HG03060 (cell line): ENCODE measurements around the gene SIRT5.

Experiments used
- ATAC-seq: cut with Tn5 transposase; IDR thresholded peaks from one replicate; pipeline ENCODE4 v1.9.1; 2021; ENCODE audit warnings: low read depth, moderate number of reproducible peaks; ENCODE audit not compliant: unreplicated experiment

The SIRT5 gene

DNA sequence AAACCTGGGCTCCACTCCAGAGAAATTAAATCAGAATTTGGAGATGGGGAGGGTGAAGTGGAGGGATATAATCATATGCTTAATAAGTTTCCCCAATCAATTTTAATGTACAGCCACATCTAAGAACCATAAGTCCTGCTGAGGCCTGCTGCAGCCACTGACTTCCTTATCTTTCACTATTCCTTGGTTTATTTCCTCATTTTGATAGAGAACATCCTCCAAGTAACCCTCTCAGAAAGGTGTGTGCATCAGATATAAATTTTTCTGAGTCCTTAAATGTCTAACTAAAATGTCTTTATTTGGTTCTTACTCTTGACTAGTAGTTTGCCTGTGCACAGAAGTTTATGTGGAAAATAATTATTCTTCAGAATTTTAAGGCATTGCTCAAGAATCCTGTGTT is 23.7 kb upstream of the SIRT5 start:
- no peak for ATAC-seq

DNA sequence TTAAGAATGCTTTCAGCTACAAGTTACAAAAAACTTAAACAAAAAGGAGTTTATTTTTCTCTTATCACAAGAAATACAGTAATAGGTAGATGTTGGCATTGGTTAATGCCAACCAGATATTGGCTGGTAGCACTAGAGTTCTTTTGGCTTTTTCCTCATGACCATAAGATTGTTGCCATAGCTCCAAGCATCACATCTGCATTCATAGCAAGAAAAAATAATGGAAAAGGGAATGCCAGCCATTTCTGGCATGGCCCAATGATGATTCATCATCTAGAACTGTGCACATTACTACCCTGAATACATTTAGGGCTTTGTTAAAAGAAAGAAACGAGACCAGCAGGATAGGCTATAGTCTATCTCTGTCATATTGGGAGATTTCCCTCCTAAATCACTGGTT is 20.8 kb upstream of the SIRT5 start:
- ATAC-seq: no peak

DNA sequence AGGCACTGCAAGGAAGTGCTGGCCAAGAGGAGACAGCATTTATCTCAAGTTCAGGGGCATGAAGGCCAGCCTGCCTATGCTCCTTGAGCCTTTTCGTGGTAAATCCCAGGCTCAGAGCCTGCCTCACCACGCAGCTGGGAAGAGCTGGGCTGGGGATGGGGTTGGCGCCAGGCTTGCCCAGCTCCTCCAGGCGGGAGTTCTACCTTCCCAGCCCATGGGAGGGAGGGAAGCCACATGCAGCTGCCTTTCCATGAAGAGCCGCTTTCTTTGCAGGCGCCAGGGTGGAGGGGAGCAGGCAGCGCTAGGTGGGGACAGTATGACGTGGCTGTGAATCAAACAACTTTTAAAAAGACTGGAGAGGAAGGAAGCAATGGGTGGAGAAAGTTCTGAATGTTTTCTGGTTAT is 19.5 kb upstream of the SIRT5 start:
- no peak for ATAC-seq

DNA sequence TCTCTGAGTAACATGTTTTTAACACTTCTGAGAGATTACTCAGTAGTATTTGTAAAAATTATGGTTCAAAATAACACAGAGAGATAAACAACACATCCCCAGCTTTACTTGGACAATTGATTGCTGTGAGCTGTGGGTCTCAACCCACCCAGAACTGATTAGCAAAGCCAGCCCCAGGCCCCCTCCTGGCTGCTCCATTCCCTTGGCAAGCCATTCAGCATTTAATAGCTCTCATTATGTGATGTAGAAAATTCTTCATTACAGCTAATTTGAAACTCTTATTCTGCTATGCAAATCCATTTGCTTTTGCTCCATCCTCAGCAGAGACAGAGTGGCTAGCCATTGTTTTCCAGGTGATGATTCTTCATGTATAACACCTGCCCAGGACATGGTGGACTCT is 16.6 kb upstream of the SIRT5 start:
- ATAC-seq: no peak

DNA sequence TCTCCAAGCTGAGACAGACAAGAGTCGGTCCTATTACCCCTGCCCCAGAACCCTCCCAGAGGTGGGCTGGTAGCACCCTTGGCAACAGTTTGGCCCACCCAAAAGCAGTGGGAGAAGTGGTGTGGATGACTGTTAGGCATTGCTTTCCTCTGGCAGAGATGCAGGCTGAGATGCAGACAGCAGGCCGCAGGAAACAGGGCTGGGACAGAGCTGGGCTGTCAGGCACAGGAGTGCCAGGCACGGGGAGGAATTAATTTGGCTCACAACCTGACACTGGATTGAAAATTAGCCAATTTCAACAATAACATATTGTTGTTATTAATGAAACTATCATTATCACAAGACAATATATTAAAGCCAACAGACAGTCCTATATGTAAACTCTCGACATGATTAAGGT is 15.7 kb upstream of the SIRT5 start:
- ATAC-seq: no peak

DNA sequence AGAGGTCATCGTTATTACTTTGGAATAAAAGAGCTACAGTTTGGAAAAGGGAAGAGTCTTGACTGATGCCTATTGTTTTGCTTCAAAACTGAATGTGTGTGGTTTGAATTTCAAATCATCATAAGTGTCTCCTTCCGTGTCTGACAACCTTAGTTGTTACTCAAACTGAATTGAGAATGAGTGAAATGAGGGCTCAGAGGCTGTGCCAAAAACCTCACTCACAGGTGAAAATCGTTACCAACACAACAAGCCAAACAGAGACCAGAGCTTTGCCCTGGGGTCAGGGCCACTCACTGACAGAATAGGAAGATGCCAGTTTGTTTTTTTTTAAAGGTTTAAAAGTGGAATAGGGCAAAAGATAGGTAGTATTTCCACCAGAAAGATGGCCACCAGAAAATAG is 15.2 kb upstream of the SIRT5 start:
- ATAC-seq: no peak

DNA sequence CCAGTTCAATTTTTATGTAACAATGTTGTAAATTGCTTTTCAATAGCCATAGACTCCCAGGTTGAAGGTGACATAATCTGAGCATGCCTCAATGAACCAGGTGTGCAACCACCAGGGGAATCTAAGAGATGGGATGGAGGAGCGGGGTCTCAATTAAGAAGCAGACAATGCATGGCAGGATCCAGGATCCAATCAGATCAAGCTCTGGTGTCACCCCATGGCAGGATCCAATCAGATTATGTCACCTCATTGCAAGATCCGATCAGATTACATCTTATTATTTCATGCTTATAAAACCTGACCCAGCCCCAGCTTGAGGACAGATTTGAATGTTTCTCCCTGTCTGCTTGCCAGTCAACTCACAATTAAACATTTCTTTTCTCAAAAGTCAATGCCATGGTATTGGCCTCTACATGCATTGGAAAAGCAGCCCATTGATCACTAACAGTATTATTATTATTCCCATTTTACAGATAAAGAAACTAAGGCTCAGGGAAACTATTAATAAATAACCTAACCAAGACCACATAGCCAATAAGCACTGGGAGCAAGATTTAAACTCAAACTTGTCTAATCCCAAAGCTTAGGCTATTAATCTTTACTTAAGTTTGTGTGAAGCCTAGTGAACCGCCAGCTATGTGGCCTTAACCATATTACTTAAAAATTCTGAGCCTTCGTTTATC is 14.3 kb upstream of the SIRT5 start:
- no peak for ATAC-seq

DNA sequence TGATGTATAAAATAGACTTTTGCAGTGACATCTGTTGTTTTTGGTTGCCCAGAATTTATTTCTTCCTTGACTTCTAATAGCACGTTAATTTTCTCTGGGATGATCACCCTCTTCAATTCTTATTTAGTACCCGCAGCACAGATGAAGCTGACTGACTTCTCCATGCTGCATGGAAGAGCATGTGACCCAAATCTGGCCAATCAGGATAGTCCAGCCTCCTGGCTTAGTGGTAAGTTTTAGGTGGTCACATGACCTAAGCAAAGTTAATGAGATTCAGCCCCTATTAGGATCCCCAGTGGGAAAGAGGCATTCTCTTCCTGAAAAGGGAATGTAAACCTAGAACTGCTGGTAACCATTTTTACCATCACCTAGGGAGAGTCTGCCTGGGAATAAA is 13.8 kb upstream of the SIRT5 start:
- ATAC-seq: no peak

DNA sequence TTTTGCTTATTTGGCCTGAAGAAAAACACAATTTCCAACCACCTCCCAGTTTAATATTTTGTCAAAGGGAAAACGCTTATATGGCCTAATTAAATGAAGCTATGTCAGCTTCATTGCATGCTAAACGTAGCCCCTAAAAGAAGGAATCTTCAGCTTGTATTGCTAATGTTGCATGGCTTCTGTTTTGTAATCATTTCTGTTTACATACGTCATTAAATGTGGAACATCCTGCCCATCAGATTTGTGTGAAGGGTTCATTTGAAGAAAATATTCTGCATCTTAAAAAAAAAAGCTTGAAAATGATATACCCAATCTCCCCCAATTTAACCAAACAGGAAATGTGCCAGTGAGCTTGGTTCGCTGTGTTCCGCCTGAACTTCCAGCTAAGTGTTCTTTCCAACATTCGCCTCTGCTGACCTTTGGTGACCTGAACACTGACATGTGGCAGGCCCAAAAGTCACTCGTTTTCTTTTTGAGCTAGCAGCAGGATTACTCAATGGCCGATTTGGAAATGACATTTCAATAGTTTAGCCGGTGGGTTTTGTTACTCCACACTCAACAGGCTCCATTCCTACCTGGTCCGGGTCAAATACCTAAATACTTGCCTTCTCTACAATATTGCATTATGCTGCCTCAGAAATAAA is 12.7 kb upstream of the SIRT5 start:
- no peak for ATAC-seq

DNA sequence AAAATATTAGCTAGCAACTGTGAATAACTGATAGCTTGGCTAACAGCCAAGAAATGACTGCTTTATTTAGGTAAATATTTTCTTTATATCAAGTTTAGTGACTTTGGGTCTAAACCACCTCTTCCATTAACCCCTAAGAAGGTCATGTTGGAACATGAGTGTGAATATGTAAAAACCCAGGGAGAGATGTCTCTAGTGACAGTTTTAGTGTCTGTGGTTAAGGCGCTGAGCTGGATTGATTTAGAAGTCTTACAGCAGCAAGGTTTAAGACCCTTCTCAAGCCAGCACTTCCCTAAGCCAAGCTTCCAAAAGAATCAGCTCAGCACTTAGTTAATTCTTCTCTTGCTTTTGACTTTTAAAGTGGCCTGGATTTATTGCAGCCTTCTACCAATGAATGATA is 11.4 kb upstream of the SIRT5 start:
- no peak for ATAC-seq

DNA sequence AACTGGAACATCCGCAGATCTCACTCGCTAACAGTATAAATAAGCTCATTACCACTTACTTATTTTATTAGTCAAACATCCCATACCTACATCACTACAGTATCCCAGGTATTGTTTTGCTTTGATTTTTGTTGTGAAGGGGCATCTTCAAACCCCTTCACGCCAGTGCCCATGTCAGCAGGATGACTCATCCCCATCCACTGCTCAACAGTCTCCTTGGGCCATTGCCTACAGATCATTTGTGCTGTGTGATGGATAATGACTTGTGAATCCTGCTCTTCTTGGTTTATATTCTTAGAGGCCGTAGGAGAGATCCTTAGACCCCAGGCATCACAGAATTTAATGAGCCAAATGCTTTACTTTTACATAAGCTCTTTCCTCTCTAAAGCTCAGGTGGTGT is 8.5 kb upstream of the SIRT5 start:
- no peak for ATAC-seq

DNA sequence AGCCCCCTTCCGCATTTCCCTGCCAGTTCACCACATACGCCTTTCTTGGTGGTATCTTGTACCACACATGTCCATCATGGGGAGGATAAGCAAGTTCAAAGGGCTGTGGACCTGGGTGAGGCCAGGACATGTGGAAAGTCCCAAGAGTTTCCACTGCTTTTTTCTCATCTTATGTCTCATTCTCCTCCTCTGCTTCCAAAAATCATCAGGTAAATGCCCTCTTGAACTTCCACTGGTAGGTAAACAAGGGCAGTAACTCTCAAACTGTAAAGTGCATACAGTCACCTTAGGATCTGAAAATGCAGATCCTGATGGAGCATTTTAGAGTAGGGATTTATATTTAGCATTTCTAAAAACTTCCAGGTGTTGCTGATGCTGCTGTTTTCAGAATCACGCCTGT is 7.9 kb upstream of the SIRT5 start:
- ATAC-seq: no peak

DNA sequence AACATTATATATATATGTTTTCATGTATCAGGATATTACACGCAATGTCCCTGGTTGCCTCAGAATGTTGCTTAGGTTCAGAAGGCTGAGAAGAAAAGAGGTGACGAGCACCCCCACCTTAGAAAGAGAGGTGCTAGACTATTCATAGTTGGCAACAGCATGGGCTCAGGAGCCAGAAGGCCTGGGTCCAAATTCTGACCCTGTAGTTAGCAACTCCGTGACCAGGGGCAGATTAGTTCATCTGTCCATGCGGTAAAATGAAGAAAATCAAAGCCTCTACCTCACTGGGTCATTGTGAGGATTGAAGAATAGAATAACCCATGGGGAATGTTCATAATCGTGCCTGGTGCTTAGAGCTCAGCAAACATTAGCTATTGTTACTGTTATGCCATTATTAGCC is 5.4 kb upstream of the SIRT5 start:
- no peak for ATAC-seq

DNA sequence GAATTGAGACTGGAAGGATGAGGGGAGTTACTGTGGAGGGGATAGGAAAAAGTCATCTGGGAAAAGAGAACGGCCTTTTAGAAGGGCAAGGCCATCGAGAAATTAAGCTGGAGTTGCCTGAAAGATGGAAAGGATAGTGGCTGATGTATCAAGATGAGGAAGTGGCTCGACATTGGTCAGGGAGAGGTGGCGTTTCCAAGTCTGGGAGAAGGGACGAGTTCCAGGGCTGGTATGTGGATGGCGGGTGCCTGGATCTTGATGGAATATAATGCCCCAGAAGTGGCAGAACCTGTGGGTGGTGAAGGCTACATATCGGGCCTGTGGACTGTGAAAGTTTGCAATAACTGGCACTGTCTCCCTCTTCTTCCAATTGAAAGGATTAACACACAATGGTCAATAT is 2.2 kb upstream of the SIRT5 start:
- no peak for ATAC-seq

DNA sequence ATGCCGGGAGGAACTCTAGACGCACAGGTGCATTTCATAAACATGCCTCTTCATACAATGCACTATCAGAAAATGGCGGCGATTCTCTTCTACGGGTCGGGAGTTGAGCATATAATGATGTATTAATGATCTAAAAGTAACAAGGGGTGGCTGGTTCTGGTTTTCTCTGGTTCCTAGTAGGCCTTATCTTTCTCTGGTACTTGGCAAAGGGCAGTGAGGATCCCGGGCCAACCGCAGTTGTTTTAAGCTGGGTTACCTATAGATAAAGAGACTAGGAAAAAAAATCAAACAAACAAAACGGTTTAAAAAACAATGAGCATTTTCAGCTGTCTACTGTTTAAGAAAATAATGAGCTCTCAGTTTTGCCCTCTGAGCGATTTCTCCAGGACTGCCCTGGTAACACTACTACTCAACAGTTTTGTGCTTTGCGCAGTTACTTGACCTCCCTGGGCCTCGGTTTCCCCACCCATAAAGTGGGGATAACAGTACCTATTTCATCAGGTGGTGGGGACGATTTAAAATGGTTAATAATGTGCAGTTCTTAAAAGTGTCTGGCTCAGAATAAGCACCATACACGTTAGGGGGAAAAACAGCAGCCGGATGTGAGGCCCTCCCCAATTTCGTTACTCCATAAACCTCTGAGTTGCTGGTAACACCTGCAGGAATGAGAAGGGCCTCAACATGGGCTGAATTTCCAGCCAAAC is 1.3 kb upstream of the SIRT5 start:
- ATAC-seq: no peak

DNA sequence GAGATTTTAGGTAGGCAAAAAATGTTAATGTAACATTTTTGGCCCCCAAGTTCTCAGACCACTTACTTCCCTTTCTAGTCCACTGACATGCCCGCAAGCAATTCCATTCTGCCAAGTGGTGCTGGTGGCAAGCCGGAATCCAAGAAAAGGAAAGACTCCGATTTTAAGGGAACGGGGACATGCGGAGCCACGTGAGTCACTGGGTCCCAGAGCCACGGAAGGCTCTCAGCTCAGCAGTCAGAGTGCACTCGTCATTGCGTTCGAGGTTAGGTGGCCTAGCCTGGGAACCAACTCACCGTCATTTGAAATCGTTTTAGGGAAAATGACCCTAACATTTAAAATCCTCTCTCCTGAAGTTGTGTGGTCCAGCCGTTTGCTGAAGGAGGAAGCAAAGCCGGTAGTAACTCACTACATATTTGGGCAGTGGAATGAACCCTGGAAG is 711 bp upstream of the SIRT5 start:
- no peak for ATAC-seq

DNA sequence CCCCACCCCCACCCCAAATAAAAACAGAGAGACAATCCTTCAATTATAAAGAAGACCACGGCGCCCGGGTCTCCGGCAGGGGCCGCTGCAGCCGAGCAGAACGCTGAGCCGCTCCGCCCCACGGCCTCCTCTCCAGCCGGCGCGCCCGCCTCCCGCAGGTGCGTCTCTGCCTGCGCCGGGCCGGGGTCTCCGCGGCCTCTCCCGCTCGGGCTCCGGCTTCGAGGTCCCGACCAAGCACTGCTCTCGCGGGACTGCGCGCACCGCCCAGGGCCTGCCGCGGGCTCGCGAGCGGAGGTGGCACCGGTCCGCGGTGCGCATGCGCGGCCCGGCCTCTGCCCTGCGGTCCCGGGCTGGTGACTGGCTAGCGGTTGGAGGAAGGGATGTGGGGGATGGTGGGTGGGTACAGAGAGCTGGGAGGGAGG is 241 bp upstream of the SIRT5 start:
- ATAC-seq: peak; percentile 59

DNA sequence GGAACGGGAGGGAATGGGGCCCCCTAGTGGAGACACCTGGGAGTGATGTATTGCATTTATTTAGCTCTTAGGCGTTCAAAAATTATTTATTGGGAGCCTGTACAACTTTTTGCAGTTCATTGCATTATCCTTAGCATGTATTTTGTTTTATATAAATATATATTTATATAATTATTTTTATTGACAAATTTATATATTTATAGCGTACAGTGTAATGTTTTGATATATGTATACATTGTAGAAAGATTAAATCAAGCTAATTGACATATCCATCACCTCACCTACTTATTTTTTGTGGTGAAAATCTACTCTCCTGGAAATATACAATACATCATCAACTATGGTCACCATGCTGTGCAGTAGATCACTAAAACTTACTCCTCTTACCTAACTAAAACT is 975 bp downstream of the SIRT5 start:
- no peak for ATAC-seq

DNA sequence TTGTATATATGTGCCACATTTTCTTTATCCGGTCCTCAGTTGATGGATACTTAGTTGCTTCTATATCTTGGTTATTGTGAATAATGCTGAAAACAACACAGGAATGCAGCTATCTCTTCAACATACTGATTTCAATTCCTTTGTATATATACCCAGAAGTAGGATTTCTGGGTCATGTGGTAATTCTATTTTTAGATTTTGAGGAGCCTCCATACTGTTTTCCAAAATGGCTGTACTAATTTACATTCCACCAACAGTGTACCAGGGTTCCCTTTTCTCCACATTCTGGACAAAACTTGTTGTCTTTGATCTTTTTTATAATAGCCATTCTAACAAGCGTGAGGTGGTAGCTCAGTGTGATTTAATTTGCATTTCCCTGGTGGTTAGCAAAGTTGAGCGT is 1.6 kb downstream of the SIRT5 start:
- ATAC-seq: no peak

DNA sequence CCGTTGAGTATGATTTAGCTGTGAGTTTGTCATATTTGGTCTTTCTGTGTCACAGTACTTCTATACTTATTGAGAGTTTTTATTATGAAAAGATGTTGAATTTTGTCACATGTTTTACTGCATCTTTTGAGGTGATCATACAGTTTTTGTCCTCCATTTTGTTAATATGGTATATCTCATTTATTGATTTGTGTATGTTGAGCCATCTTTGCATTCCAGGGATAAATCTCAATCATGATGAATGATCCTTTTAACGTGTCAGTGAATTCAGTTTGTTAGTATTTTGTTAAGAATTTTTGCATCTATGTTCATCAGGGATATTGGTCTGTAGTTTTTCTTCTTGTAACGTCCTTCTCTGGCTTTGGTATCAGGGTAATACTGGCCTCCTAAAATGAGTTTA is 3.5 kb downstream of the SIRT5 start:
- no peak for ATAC-seq

DNA sequence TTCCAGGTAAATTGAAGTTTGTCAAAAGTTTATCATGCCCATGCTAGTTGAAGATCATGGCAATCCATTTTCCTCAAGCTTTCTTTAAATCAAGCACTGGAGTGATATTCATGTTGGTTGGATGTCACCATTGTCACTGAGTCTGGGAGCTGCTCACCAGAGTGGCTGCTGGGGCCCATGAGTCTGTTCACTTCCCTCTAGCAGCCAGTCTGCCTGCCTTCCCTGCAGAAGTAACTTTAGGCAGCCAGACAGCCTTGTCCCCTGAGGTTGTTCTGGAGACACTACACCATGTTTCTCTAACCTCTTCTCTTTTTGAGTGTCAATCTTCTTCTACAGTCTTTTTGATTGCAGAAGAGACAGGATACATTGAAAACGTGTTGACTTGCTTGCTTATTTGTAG is 5.5 kb downstream of the SIRT5 start:
- no peak for ATAC-seq

DNA sequence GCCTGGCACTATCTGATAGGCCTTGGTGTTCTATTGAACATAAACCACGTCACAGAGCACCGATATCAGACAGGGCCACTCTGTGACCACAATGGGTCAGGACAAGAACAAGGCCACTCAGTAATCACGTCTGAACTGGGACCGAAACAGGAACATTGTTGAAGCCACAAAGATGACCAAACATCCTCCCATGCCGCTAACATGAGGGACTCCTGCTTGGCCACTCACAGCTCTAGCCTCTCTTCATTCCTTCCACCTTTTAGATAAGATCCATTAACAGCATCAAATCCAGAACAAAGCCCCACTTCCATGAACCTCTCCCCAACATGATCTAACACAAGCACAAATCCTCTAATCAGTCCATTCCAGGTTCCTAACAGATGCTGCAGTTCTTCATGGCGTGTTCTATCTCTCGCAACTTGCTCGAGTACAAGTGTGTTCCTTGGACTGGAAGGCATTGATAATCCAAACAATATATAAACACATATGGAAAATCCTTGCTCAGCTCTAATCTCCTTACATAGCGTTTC is 7.4 kb downstream of the SIRT5 start:
- no peak for ATAC-seq
